ENCODE data around the gene APCDD1. TPM values are rescaled to one million over a fixed set of nuclear protein-coding genes. Genes with fewer than 3 reads are reported as not detected.

APCDD1 gene
- total RNA-seq, 1 experiment from 2014 or later = 11.8 TPM

DNA sequence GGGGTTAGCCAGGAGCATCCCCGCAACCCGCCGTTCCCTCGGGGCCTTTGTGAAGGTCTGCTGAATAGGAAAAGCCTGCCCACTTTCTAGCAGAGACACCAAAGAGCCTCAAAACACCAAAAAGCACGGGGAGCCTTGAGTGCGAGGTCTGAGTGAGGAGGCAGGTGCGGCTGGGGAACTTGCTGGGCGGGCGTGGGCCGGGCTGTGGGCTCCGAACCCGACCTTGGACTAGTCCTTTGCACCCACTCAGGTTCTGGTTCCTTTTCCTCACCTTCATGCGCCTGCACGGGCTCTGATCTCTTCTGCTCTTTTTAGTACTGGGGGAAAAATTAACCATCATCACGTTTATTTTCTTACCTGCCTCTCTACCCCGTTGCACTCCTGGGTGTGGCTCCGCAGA lies 19.9 kb downstream of the APCDD1 start:
- H3K9me3 ChIP-seq = no peaks in the 10 kb centered on the region
- DNase-seq = no peak
- no peaks in the 10 kb centered on the region for H3K36me3 ChIP-seq

DNA sequence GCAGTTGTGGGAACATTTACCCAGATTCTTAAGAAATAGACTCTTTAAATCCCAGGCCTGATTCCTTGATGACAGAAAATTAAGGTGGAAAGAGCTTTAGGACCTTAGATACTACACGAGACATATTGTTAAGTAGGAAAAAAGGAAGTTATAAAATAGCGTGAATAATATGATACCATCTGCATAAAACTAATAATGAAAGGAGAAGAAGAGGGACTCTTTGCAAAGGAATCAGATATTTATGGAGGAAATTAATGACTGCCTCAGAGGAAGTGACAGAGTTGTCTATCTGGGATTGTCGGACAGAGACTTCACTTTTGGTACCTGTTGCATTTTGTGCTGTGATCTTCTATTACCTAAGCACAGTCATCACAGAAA lies 20.8 kb downstream of the APCDD1 start:
- Histone ChIP-seq H3K36me3 (no peaks in the 10 kb centered on the region), H3K9me3 (no peaks in the 10 kb centered on the region), H3K4me3 (no peak overlapping the region), H3K27me3 (no peaks in the 10 kb centered on the region)
- no peak for DNase-seq

More for the DNA sequence above, 19.9 kb downstream of the APCDD1 start:
- no peak overlapping the region for H3K4me3 ChIP-seq
- no peaks in the 10 kb centered on the region for H3K27me3 ChIP-seq

DNA sequence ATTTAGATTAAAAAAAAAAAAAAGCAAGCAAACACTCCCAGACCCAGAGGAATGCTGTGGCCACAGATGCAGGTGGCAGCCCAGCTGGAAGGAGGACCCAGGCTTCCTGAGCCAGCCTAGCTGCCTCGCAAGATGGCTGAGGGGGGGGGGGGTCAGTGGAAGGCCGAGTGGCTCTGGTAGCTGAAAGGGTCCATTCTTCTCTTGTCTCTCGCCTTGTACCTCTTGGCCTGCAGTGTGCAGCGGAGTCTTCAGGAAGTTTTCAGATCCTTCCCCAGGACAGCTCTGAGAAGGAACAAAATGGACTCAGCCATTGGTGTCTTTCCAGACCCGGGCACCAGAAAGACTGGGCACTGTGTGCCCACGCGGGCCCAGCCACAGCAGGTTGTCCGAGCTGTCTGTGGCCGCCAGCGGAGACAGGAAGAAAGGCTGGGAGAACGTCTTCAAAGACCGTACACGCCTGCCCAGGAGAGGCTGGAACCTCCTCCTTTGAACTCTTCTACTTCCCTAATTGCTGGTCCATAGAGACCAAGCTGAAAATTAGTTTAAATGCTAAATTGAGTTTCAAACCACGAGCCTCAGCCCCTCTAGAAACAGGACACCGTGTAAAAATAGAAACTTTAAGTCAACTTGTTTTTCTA lies 21.3 kb downstream of the APCDD1 start:
- no peak overlapping the region for H3K4me3 ChIP-seq
- no peaks in the 10 kb centered on the region for H3K27me3 ChIP-seq
- DNase-seq = no peak
- no peaks in the 10 kb centered on the region for H3K9me3 ChIP-seq
- H3K36me3 ChIP-seq = no peaks in the 10 kb centered on the region

DNA sequence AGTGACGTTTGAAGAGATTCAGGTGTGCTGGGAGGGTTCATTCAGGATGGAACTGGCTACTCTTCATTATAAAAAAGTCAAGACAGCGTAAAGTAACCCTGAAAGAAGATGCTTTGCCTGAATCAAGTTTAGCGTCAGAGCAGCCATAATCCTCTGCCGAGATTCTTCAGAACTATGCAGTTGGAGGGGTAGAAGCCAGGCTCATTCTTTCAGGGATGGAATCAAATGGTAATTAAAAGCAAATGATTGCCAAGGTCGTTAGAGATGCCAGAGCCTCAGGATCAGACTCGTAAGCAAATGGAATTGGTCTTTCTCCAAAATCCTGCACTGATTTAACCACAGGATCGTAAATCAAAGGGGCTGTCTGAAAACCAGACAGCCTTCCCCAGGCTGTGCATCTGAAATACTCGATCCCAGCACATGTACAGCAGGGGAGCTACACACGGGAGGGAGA lies 21.9 kb downstream of the APCDD1 start:
- no peaks in the 10 kb centered on the region for H3K9me3 ChIP-seq
- no peaks in the 10 kb centered on the region for H3K27me3 ChIP-seq
- H3K4me3 ChIP-seq = no peak overlapping the region
- no peaks in the 10 kb centered on the region for H3K36me3 ChIP-seq
- DNase-seq = no peak

DNA sequence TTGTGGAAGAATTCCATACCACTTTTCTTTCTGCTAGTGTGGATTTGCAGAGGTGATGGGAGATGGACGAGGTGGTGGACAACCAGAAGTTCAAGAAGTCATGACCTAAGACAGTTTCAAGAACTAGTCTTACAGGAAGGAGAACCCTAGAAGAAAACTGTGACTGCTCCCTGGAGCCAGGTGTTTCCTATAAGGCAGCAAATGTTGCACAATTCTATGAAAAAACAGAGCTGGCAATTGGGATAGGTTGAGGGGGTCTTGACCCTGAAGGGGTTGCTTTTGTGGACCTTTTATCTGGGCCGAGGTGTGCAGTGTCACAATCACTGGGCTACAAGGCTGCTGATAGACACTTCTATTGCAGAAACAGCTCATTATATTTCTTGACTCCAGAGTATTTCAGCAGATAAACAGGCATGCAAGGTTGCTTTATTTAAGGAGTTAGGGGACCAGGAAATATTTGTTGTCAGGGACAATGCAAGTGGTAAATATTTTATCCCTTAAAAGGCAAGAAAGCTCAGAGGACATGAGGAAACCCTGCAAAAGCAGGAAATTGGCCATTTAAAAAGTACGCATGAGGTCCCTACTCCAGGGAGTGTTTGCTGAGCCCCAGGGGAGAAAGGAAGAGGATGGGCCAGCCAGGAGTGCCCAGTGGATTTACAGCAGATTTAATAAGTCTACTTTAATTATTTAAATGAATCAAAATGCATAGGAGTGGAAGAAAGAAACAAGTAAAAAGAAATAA lies 22.9 kb downstream of the APCDD1 start:
- H3K36me3 ChIP-seq = no peaks in the 10 kb centered on the region
- no peaks in the 10 kb centered on the region for H3K27me3 ChIP-seq
- H3K9me3 ChIP-seq = no peaks in the 10 kb centered on the region
- H3K4me3 ChIP-seq = no peak overlapping the region
- DNase-seq = no peak

DNA sequence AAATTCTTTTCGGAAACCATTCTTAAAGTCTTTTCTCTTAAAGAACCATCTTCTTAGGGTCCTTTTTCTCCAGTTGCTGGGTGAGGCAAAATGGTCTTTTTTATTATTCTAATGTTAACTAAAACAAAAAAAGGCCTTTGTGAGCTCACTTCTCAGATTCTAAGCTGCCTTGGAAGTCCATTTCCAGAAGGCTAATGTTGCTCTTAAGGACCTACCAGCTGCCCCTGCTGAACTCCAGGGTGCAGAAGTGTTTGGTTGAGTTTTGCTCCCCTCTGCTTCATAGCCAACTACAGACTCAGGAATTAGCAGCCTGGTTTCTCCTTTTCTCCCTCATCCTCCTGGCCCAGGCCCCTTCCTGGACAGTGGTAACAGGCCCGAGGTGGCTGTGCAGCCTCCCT lies 23.4 kb downstream of the APCDD1 start:
- Histone ChIP-seq H3K27me3 (no peaks in the 10 kb centered on the region), H3K9me3 (no peaks in the 10 kb centered on the region), H3K36me3 (no peaks in the 10 kb centered on the region), H3K4me3 (no peak overlapping the region)
- DNase-seq = no peak

DNA sequence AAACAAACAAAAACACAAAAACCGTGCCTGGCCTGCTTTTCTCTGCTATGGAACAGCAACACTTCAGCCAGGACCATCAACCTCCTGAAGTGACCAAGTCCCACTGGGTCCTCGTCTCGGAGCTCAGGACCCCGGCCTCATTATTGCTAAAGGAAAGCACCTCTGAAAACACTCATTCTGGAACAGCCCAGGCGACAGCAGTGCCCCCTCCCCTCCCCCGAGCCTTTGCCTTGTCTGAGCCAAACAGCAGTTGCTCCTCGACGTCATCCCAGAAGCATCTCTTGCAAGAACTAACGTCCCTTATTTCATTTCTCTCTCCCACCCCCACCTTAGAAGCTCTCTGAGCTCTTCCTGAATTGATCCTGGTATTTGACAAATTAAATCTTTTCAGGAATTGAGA lies 27.4 kb downstream of the APCDD1 start:
- Histone ChIP-seq H3K36me3 (no peaks in the 10 kb centered on the region), H3K27me3 (no peaks in the 10 kb centered on the region), H3K9me3 (no peaks in the 10 kb centered on the region), H3K4me3 (no peak overlapping the region)
- no peak for DNase-seq

- no peaks in the 10 kb centered on the region for H3K27me3 ChIP-seq
- no peaks in the 10 kb centered on the region for H3K36me3 ChIP-seq
- no peak for DNase-seq
- H3K4me3 ChIP-seq = no peak overlapping the region
- no peaks in the 10 kb centered on the region for H3K9me3 ChIP-seq
Measured at GRCh38 chr18:10482363-10482984, 28.0 kb downstream of the APCDD1 start.

DNA sequence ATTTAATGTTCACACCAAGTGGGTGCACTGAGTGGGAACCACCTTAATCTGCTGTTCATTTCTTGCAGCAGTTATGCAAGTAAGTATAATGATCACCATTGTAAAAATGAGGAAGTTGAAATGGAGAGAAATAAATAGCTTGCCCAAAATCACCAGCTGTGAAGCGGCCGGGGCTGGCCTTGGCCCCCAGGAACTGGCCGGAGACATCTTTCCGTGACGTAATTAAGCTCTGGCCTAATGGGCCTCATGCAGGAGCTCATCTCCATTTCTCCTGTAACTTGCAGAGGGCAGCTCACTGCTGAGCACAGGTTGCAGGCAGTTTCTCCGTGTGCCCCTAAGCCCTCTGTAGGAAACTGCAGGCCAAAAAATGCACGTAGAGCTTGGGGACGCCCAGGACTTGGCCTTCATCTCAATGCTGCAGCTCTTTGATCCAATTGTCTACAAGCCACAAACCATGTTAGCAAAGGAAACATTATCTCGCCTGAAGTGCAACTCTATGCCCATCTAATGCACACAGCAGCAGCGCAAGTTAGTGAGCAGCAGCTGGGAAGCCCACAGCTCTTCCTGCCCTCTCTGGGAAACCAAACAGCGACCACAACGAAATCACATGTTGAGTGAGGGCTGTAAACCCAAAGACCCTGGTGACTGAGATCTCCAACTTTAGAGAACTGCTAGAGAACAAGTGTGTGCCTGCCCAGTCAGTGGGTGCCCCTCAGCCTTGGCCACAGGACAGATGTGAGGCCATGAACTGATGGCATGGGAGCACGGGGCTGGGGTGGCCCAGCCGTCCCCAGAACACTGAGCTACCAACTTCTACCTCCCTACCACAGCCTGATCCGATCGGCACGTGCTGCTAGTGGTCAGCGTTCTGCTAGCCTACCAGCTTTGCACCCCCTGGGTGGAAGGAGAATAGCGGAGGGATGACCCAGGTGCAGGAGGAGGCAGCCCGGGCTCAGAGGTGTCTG lies 28.8 kb downstream of the APCDD1 start:
- no peaks in the 10 kb centered on the region for H3K27me3 ChIP-seq
- no peaks in the 10 kb centered on the region for H3K36me3 ChIP-seq
- no peak overlapping the region for H3K4me3 ChIP-seq
- no peak for DNase-seq
- no peaks in the 10 kb centered on the region for H3K9me3 ChIP-seq

DNA sequence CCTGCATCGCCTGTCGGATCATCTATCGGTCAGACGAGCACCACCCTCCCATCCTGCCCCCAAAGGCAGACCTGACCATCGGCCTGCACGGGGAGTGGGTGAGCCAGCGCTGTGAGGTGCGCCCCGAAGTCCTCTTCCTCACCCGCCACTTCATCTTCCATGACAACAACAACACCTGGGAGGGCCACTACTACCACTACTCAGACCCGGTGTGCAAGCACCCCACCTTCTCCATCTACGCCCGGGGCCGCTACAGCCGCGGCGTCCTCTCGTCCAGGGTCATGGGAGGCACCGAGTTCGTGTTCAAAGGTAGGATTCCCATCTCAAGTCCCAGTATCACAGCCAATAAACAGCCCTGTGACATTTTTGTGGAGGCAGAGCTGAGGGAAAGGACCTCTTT lies 31.0 kb downstream of the APCDD1 start:
- no peak for DNase-seq
- Histone ChIP-seq H3K9me3 (no peaks in the 10 kb centered on the region), H3K4me3 (no peak overlapping the region), H3K36me3 (no peaks in the 10 kb centered on the region), H3K27me3 (no peaks in the 10 kb centered on the region)

GRCh38 chr18:10486362-10486761 lies 31.9 kb downstream of the APCDD1 start:
- DNase-seq = no peak
- H3K27me3 ChIP-seq = no peaks in the 10 kb centered on the region
- no peaks in the 10 kb centered on the region for H3K36me3 ChIP-seq
- H3K9me3 ChIP-seq = no peaks in the 10 kb centered on the region
- H3K4me3 ChIP-seq = no peak overlapping the region

DNA sequence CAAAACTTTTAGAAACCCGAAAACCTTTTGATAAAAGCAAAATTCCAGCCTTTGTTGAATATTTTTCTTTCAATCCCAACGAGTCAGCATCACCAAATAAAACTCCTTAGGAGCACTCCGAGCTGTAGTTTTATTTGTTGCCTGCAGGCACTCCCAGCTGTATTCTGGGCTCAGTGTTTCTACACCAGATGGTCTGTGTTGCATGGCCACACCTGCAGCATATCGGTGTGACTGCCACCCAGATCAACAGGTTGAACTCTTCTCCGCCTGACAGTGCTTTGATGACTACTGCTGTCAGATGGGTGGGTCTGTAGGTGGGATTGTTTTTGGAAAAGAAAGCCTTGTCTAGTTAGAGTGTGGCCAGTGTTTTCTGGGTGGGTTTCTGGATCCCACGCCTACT lies 32.7 kb downstream of the APCDD1 start:
- no peak for DNase-seq

DNA sequence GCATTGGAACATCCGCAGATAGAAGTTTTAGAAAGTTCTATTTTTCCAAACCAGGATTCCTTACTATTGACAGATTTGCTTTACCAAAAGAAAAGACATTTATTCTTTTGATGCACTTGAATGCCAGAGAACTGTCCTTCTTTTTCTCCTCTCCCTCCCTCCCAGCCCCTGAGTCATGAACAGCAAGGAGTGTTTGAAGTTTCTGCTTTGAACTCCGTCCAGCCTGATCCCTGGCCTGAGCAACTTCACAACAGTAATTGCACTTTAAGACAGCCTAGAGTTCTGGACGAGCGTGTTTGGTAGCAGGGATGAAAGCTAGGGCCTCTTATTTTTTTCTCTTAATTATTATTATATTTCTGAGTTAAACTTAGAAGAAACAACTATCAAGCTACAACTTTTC lies 33.6 kb downstream of the APCDD1 start:
- peak; percentile 18 for DNase-seq
- Histone ChIP-seq H3K27me3 (no peaks in the 10 kb centered on the region), H3K9me3 (no peaks in the 10 kb centered on the region), H3K4me3 (no peak overlapping the region), H3K36me3 (no peaks in the 10 kb centered on the region)

More for the DNA sequence above, 32.7 kb downstream of the APCDD1 start:
- Histone ChIP-seq H3K27me3 (no peaks in the 10 kb centered on the region), H3K36me3 (no peaks in the 10 kb centered on the region), H3K9me3 (no peaks in the 10 kb centered on the region), H3K4me3 (no peak overlapping the region)

- no peak for DNase-seq
- Histone ChIP-seq H3K27me3 (no peaks in the 10 kb centered on the region), H3K9me3 (no peaks in the 10 kb centered on the region), H3K36me3 (no peaks in the 10 kb centered on the region), H3K4me3 (no peak overlapping the region)
Measured at GRCh38 chr18:10490401-10491165, 36.1 kb downstream of the APCDD1 start.

- H3K9me3 ChIP-seq = 0 out of 2 replicates have a peak, but pooled peaks cover 2% of the 10 kb centered on the region
- no peaks in the 10 kb centered on the region for H3K36me3 ChIP-seq
- H3K4me3 ChIP-seq = no peak overlapping the region
- H3K27me3 ChIP-seq = no peaks in the 10 kb centered on the region
- no peak for DNase-seq
Measured at GRCh38 chr18:10495936-10496335, 41.5 kb downstream of the APCDD1 start.

DNA sequence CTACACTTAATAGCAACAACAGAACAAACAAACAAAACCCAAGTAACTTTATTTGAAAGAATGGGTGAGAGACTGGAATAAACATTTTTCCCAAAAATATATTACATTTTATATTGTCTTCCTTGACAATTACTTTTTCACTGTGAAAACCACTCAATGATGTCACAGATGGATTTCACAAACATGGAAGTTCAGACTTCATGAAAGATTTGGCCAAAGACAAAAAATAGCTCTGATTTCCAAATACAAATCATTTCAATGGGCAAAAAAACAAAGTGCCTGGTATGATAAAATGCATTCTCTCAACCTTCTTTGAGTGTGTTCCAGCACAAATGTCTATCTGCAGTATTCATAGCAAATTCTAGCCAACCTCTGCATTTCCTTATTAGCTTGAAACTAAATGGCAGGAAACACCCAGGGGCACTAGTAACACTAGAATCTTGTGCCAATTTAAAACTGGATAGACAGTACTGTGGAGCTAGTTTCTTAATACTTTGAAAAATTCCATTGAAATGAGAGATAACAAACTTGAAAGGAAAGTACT lies 42.8 kb downstream of the APCDD1 start:
- no peak overlapping the region for H3K4me3 ChIP-seq
- H3K9me3 ChIP-seq = 0 out of 2 replicates have a peak, but pooled peaks cover 2% of the 10 kb centered on the region
- peak; percentile 21 for DNase-seq
- H3K27me3 ChIP-seq = no peaks in the 10 kb centered on the region
- H3K36me3 ChIP-seq = no peaks in the 10 kb centered on the region
